Stimulated activated naive CD8-positive, alpha-beta T cell treated with anti-CD3 and anti-CD28 coated beads, Interleukin-15, Interleukin-2, amounts not matched to agents 100 U/mL and 50 U/mL, for 24 hours (primary cell): ENCODE results near the gene ANKRD9.

Experiments
- ATAC-seq: fragments of 150-1000 bp; cut with Tn5 transposase; one replicate; pipeline ENCODE4 v1.10.0; 2021
- DNase-seq: peaks from one replicate; pipeline ENCODE4 v3.0.0; 2021

ANKRD9 gene

GRCh38 chr14:102471921-102472790 lies 37.4 kb downstream of the ANKRD9 start:
- no peak for DNase-seq
- no peak for ATAC-seq

DNA sequence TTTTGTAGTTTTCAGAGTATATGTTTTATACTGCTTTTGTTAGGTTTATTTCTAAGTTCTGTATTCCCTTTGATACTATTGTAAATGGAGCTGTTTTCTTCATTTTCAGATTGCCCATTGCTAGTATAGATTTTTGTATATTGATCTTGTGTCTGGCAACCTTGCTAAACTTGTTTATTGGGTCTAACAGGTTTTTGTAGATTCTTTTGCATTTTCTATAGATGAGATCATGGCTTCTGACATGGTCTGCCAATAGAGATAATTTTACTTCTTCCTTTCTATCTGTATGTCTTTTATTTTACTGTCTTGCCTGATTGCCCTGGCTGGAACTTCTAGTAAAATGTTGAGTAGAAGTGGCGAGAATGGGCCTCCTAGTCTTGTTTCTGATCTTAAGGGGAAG lies 40.3 kb downstream of the ANKRD9 start:
- no peak for ATAC-seq

GRCh38 chr14:102464846-102465341 lies 44.7 kb downstream of the ANKRD9 start:
- no peak for DNase-seq
- no peak for ATAC-seq

More for the DNA sequence above, 40.3 kb downstream of the ANKRD9 start:
- DNase-seq: no peak

GRCh38 chr14:102464006-102464405 lies 45.6 kb downstream of the ANKRD9 start:
- no peak for ATAC-seq
- no peak for DNase-seq

- DNase-seq (no peak), ATAC-seq (no peak)
Measured at GRCh38 chr14:102462391-102462790, 47.2 kb downstream of the ANKRD9 start.

- ATAC-seq (no peak), DNase-seq (no peak)
Measured at GRCh38 chr14:102461490-102462338, 47.9 kb downstream of the ANKRD9 start.

DNA sequence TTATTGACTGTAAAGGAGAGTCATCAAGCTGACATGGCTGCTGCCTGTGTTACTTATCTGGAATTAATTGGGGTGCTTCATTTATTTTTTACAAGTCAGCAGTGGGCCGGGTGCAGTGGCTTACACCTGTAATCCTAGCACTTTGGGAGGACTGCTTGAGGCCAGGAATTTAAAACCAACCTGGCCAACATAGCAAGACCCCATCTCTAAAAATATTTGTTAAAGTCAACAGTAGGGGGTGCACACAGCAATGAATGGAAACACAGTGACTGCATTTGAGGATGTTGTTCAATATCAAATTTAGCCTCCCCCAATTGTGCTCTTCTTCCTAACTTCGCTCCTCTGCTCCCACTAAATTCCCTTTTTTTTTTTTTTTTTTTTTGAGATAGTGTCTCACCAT lies 52.1 kb downstream of the ANKRD9 start:
- ATAC-seq: no peak
- no peak for DNase-seq

- no peak for ATAC-seq
- no peak for DNase-seq
Measured at GRCh38 chr14:102454711-102455110, 54.9 kb downstream of the ANKRD9 start.

- ATAC-seq: no peak
- DNase-seq: no peak
Measured at GRCh38 chr14:102452302-102452701, 57.3 kb downstream of the ANKRD9 start.
